SJSA1 (cell line): ENCODE measurements around the gene TMEM19. TPM values are rescaled to one million over a fixed set of nuclear protein-coding genes. Genes with fewer than 3 reads are reported as not detected.

ENCODE experiments used
- DNase-seq, 2 experiments: peaks; one replicate each; pipeline ENCODE4 v3.0.0-alpha.2; 2015 to 2020; ENCODE audit warnings: low spot score in 2 of 2, low read depth in 1 of 2
- H3K27ac ChIP-seq: fragments of 250-450 bp; sonication (Bioruptor Pico); 2 replicates; pipeline ENCODE4 v1.5.1; 2020; ENCODE audit warnings: mild to moderate bottlenecking, moderate library complexity
- H3K27me3 ChIP-seq: fragments of 250-450 bp; sonication (Bioruptor Pico); replicated peaks from 2 replicates; pipeline ENCODE4 v1.5.1; 2020; ENCODE audit warnings: mild to moderate bottlenecking, moderate library complexity
- H3K36me3 ChIP-seq: fragments of 250-450 bp; sonication (Bioruptor Pico); 2 replicates; pipeline ENCODE4 v1.5.1; 2020; ENCODE audit warnings: mild to moderate bottlenecking
- H3K4me1 ChIP-seq: fragments of 250-450 bp; sonication (Bioruptor Pico); replicated peaks from 2 replicates; pipeline ENCODE4 v1.6.1; 2021; ENCODE audit warnings: mild to moderate bottlenecking
- H3K4me3 ChIP-seq: fragments of 250-450 bp; sonication (Bioruptor Pico); 2 replicates; pipeline ENCODE4 v1.5.1; 2020; ENCODE audit warnings: mild to moderate bottlenecking
- H3K9me3 ChIP-seq: fragments of 250-450 bp; sonication (Bioruptor Pico); replicated peaks from 2 replicates; pipeline ENCODE4 v1.5.1; 2020; ENCODE audit warnings: mild to moderate bottlenecking
- total RNA-seq: library from RNA; depleted of rRNA; stranded (reverse); fragments of >200 nt; shearing (Covaris generic); gene quantifications from 2 replicates; pipeline ENCODE4 v1.2.3, GENCODE V29; 2014; rRNA removed

The TMEM19 gene
- total RNA-seq: 42.6 and 54.4 TPM in 2 replicates

- Histone ChIP-seq H3K27ac (peak within 1 kb of the TSS; percentile 64), H3K36me3 (0 out of 2 replicates have a peak, but pooled peaks cover 2% of the 10 kb centered on the region), H3K4me3 (peak within 1 kb of the TSS; percentile 76), H3K9me3 (no peaks in the 10 kb centered on the region), H3K27me3 (no peaks in the 10 kb centered on the region), H3K4me1 (peaks cover 7% of the 10 kb centered on the region; the same call in 1 of the 2 replicates)
- DNase-seq: peak; percentile 91 to 95
Observed at GRCh38 chr12:71685914-71686657, at the start of gene TMEM19. Gene TMEM19, plus strand, starts transcription at chr12:71686082. Its CDS starts 599 bp downstream, at chr12:71686681.

GRCh38 chr12:71636704-71637115 lies 49.2 kb upstream of the TMEM19 start:
- Histone ChIP-seq H3K4me1 (no peaks in the 10 kb centered on the region), H3K27me3 (no peaks in the 10 kb centered on the region), H3K9me3 (no peaks in the 10 kb centered on the region), H3K27ac (no peak overlapping the region), H3K36me3 (peaks cover 94% of the 10 kb centered on the region), H3K4me3 (no peak overlapping the region)
- peak in 1 of 2 experiments; percentile 32 for DNase-seq

GRCh38 chr12:71638499-71638898 lies 47.4 kb upstream of the TMEM19 start:
- no peak for DNase-seq
- Histone ChIP-seq H3K4me3 (no peak overlapping the region), H3K36me3 (peaks cover 94% of the 10 kb centered on the region), H3K27me3 (no peaks in the 10 kb centered on the region), H3K27ac (no peak overlapping the region), H3K9me3 (no peaks in the 10 kb centered on the region), H3K4me1 (no peaks in the 10 kb centered on the region)

GRCh38 chr12:71639341-71639760 lies 46.5 kb upstream of the TMEM19 start:
- Histone ChIP-seq H3K9me3 (no peaks in the 10 kb centered on the region), H3K27me3 (no peaks in the 10 kb centered on the region), H3K27ac (no peak overlapping the region), H3K4me3 (no peak overlapping the region), H3K4me1 (no peaks in the 10 kb centered on the region), H3K36me3 (peaks cover 94% of the 10 kb centered on the region)
- no peak for DNase-seq

GRCh38 chr12:71640316-71640715 lies 45.6 kb upstream of the TMEM19 start:
- Histone ChIP-seq H3K27ac (no peak overlapping the region), H3K4me3 (no peak overlapping the region), H3K36me3 (peaks cover 96% of the 10 kb centered on the region), H3K4me1 (no peaks in the 10 kb centered on the region), H3K27me3 (no peaks in the 10 kb centered on the region), H3K9me3 (no peaks in the 10 kb centered on the region)
- no peak for DNase-seq

- Histone ChIP-seq H3K36me3 (peaks cover 96% of the 10 kb centered on the region), H3K4me3 (no peak overlapping the region), H3K27me3 (no peaks in the 10 kb centered on the region), H3K27ac (no peak overlapping the region), H3K4me1 (no peaks in the 10 kb centered on the region), H3K9me3 (no peaks in the 10 kb centered on the region)
- DNase-seq: no peak
Observed at GRCh38 chr12:71641390-71641789, 44.5 kb upstream of the TMEM19 start.

GRCh38 chr12:71642264-71642663 lies 43.6 kb upstream of the TMEM19 start:
- H3K27me3 ChIP-seq: no peaks in the 10 kb centered on the region
- H3K4me1 ChIP-seq: no peaks in the 10 kb centered on the region
- H3K36me3 ChIP-seq: peaks cover 96% of the 10 kb centered on the region
- DNase-seq: no peak
- no peak overlapping the region for H3K27ac ChIP-seq
- H3K4me3 ChIP-seq: no peak overlapping the region
- no peaks in the 10 kb centered on the region for H3K9me3 ChIP-seq

GRCh38 chr12:71645268-71645667 lies 40.6 kb upstream of the TMEM19 start:
- Histone ChIP-seq H3K27ac (no peak overlapping the region), H3K9me3 (no peaks in the 10 kb centered on the region), H3K27me3 (no peaks in the 10 kb centered on the region), H3K4me3 (no peak overlapping the region), H3K36me3 (peaks cover 94% of the 10 kb centered on the region), H3K4me1 (no peaks in the 10 kb centered on the region)
- DNase-seq: no peak

- no peak overlapping the region for H3K27ac ChIP-seq
Observed at GRCh38 chr12:71646512-71646911, 39.4 kb upstream of the TMEM19 start.

GRCh38 chr12:71648537-71648936 lies 37.3 kb upstream of the TMEM19 start:
- Histone ChIP-seq H3K9me3 (no peaks in the 10 kb centered on the region; the same call in 1 of the 2 replicates), H3K36me3 (peaks cover 94% of the 10 kb centered on the region), H3K27ac (no peak overlapping the region), H3K27me3 (no peaks in the 10 kb centered on the region), H3K4me3 (no peak overlapping the region), H3K4me1 (no peaks in the 10 kb centered on the region)
- DNase-seq: no peak

More at GRCh38 chr12:71646512-71646911, 39.4 kb upstream of the TMEM19 start:
- Histone ChIP-seq H3K4me3 (no peak overlapping the region), H3K4me1 (no peaks in the 10 kb centered on the region), H3K27me3 (no peaks in the 10 kb centered on the region), H3K36me3 (peaks cover 94% of the 10 kb centered on the region), H3K9me3 (no peaks in the 10 kb centered on the region)
- no peak for DNase-seq

- Histone ChIP-seq H3K4me3 (no peak overlapping the region), H3K4me1 (no peaks in the 10 kb centered on the region), H3K27me3 (no peaks in the 10 kb centered on the region), H3K9me3 (no peaks in the 10 kb centered on the region; the same call in 1 of the 2 replicates), H3K36me3 (peaks cover 94% of the 10 kb centered on the region), H3K27ac (no peak overlapping the region)
- no peak for DNase-seq
Observed at GRCh38 chr12:71649401-71649800, 36.5 kb upstream of the TMEM19 start.

- no peak overlapping the region for H3K4me3 ChIP-seq
- H3K27ac ChIP-seq: no peak overlapping the region
- H3K27me3 ChIP-seq: no peaks in the 10 kb centered on the region
- H3K9me3 ChIP-seq: no peaks in the 10 kb centered on the region; the same call in 1 of the 2 replicates
- no peaks in the 10 kb centered on the region for H3K4me1 ChIP-seq
- no peak for DNase-seq
- peaks cover 95% of the 10 kb centered on the region for H3K36me3 ChIP-seq
Observed at GRCh38 chr12:71652656-71653055, 33.2 kb upstream of the TMEM19 start.

- no peak for DNase-seq
- H3K27me3 ChIP-seq: no peaks in the 10 kb centered on the region
- H3K4me3 ChIP-seq: no peak overlapping the region
- no peak overlapping the region for H3K27ac ChIP-seq
- H3K36me3 ChIP-seq: peaks cover 94% of the 10 kb centered on the region
- no peaks in the 10 kb centered on the region for H3K4me1 ChIP-seq
- H3K9me3 ChIP-seq: no peaks in the 10 kb centered on the region; the same call in 1 of the 2 replicates
Observed at GRCh38 chr12:71653137-71653536, 32.7 kb upstream of the TMEM19 start.

GRCh38 chr12:71654200-71654599 lies 31.7 kb upstream of the TMEM19 start:
- Histone ChIP-seq H3K9me3 (no peaks in the 10 kb centered on the region; the same call in 1 of the 2 replicates), H3K4me1 (no peaks in the 10 kb centered on the region), H3K4me3 (no peak overlapping the region), H3K27ac (no peak overlapping the region), H3K36me3 (peaks cover 96% of the 10 kb centered on the region), H3K27me3 (no peaks in the 10 kb centered on the region)
- no peak for DNase-seq
